HG02678 (cell line): ENCODE measurements around the gene AQP1.

Experiments
- ATAC-seq: cut with Tn5 transposase; IDR thresholded peaks from one replicate; pipeline ENCODE4 v1.9.1; 2021; ENCODE audit warnings: mild to moderate bottlenecking, moderate library complexity; ENCODE audit not compliant: unreplicated experiment

The AQP1 gene

GRCh38 chr7:30918676-30919075 is 7.0 kb downstream of the AQP1 start:
- no peak for ATAC-seq

- ATAC-seq, result no peak
These were observed 8.4 kb downstream of the AQP1 start for GRCh38 chr7:30920021-30920583.

- no peak for ATAC-seq
These were observed 9.2 kb downstream of the AQP1 start for GRCh38 chr7:30920584-30921539.

GRCh38 chr7:30921540-30922401 is 10.1 kb downstream of the AQP1 start:
- ATAC-seq, result no peak

GRCh38 chr7:30922596-30922995 is 10.9 kb downstream of the AQP1 start:
- ATAC-seq, result no peak

- no peak for ATAC-seq
These were observed 11.5 kb downstream of the AQP1 start for GRCh38 chr7:30923009-30923773.

- ATAC-seq, result no peak
These were observed 12.2 kb downstream of the AQP1 start for GRCh38 chr7:30923774-30924413.

GRCh38 chr7:30924624-30925023 is 13.0 kb downstream of the AQP1 start:
- no peak for ATAC-seq

- no peak for ATAC-seq
These were observed 13.5 kb downstream of the AQP1 start for GRCh38 chr7:30925117-30925516.

- ATAC-seq, result no peak
These were observed 14.3 kb downstream of the AQP1 start for GRCh38 chr7:30925913-30926312.

- ATAC-seq, result no peak
These were observed 14.7 kb downstream of the AQP1 start for GRCh38 chr7:30926313-30926712.

GRCh38 chr7:30927040-30927439 is 15.4 kb downstream of the AQP1 start:
- ATAC-seq, result no peak

GRCh38 chr7:30927559-30927958 is 15.9 kb downstream of the AQP1 start:
- no peak for ATAC-seq

- no peak for ATAC-seq
These were observed 16.7 kb downstream of the AQP1 start for GRCh38 chr7:30928254-30928872.

- ATAC-seq, result no peak
These were observed 18.0 kb downstream of the AQP1 start for GRCh38 chr7:30929686-30930085.

- no peak for ATAC-seq
These were observed 19.0 kb downstream of the AQP1 start for GRCh38 chr7:30930621-30931020.

- no peak for ATAC-seq
These were observed 19.7 kb downstream of the AQP1 start for GRCh38 chr7:30931161-30931928.

- no peak for ATAC-seq
These were observed 20.4 kb downstream of the AQP1 start for GRCh38 chr7:30931929-30932540.

GRCh38 chr7:30932562-30932961 is 20.9 kb downstream of the AQP1 start:
- ATAC-seq, result no peak
